Measurements from ENCODE around the gene MRPL51. TPM values are rescaled to one million over a fixed set of nuclear protein-coding genes. Genes with fewer than 3 reads are reported as not detected.
A peak's percentile ranks its signal among the peaks of the same experiment; 100 is the strongest.

The MRPL51 gene
- total RNA-seq, 2 experiments from 2014 or later, result 152 to 338 TPM

DNA sequence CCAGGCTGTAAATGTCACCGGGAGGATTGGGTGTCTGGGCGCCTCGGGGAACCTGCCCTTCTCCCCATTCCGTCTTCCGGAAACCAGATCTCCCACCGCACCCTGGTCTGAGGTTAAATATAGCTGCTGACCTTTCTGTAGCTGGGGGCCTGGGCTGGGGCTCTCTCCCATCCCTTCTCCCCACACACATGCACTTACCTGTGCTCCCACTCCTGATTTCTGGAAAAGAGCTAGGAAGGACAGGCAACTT lies 42.6 kb upstream of the MRPL51 start:
- Histone ChIP-seq H3K4me2 (ENCODE audit: low read length) (peak overlapping the region; percentile 93), H2AFZ (ENCODE audit: low read length) (no peak overlapping the region), H3K9me3 (ENCODE audit: low read length) (no peaks in the 10 kb centered on the region), H4K20me1 (ENCODE audit: insufficient read depth, low read length) (peaks cover 11% of the 10 kb centered on the region; the same call in 1 of the 2 replicates), H3K36me3 (ENCODE audit: insufficient read depth, low read length) (peaks cover 75% of the 10 kb centered on the region), H3K4me1 (ENCODE audit: insufficient read depth, low read length, poor library complexity, severe bottlenecking) (peaks cover 62% of the 10 kb centered on the region), H3K79me2 (ENCODE audit: insufficient read depth, low read depth, low read length) (peaks cover 43% of the 10 kb centered on the region), H3K9me2 (ENCODE audit: insufficient read depth, low read length) (no peaks in the 10 kb centered on the region), H3K27ac (ENCODE audit: low read depth, low read length, poor library complexity, severe bottlenecking) (peak overlapping the region; percentile 95), H3K4me3 (ENCODE audit: low read depth, low read length, poor library complexity, severe bottlenecking) (peak overlapping the region; percentile 93)
- TF ChIP-seq CTCF (conservative IDR thresholded peaks at IDR 0.05; ENCODE audit: low read length), result no peak
- TF ChIP-seq EZH2phosphoT487 (IDR thresholded peaks at IDR 0.05; ENCODE audit: borderline replicate concordance, low read depth, low read length), result no peak
- DNase-seq (ENCODE audit: low spot score), result no peak
- POLR2A ChIA-PET, result interaction anchor here (1.1 to 2.9 kb wide), 8 partner anchors 33 to 180 kb away, joined by 3 to 14 read pairs (median 4); partner anchors contain the start of genes NOP2, TAPBPL and VAMP1
- BruUV-seq (replicated peaks), result no TSS peak
- CTCF ChIA-PET (ENCODE audit: unreplicated experiment), result no interaction called here
- intact Hi-C loops (cut with micrococcal nuclease; ENCODE audit: unreplicated experiment), result loop anchor here (2.0 kb wide), 1 partner anchor 65 kb away; the partner anchor contains the start of gene VAMP1

- H3K4me1 ChIP-seq (ENCODE audit: insufficient read depth, low read length, poor library complexity, severe bottlenecking), result peaks cover 57% of the 10 kb centered on the region
- H3K79me2 ChIP-seq (ENCODE audit: insufficient read depth, low read depth, low read length), result peaks cover 43% of the 10 kb centered on the region
- no peaks in the 10 kb centered on the region for H3K9me2 ChIP-seq (ENCODE audit: insufficient read depth, low read length)
- no peak for TF ChIP-seq EZH2phosphoT487 (IDR thresholded peaks at IDR 0.05; ENCODE audit: borderline replicate concordance, low read depth, low read length)
- no peak for TF ChIP-seq CTCF (conservative IDR thresholded peaks at IDR 0.05; ENCODE audit: low read length)
- intact Hi-C loops (cut with micrococcal nuclease; ENCODE audit: unreplicated experiment), result loop anchor here (1.0 to 5.0 kb wide), 3 partner anchors 41 to 198 kb away; partner anchors contain the start of genes NCAPD2 and VAMP1
- no peak overlapping the region for H2AFZ ChIP-seq (ENCODE audit: low read length)
- peak overlapping the region; percentile 93 for H3K4me3 ChIP-seq (ENCODE audit: low read depth, low read length, poor library complexity, severe bottlenecking)
- peak; percentile 85 for DNase-seq (ENCODE audit: low spot score)
- H3K4me2 ChIP-seq (ENCODE audit: low read length), result peak overlapping the region; percentile 93
- no TSS peak for BruUV-seq (replicated peaks)
- peaks cover 80% of the 10 kb centered on the region for H3K36me3 ChIP-seq (ENCODE audit: insufficient read depth, low read length)
- peak overlapping the region; percentile 95 for H3K27ac ChIP-seq (ENCODE audit: low read depth, low read length, poor library complexity, severe bottlenecking)
- CTCF ChIA-PET (ENCODE audit: unreplicated experiment), result no interaction called here
- H4K20me1 ChIP-seq (ENCODE audit: insufficient read depth, low read length), result peaks cover 11% of the 10 kb centered on the region; the same call in 1 of the 2 replicates
- no peaks in the 10 kb centered on the region for H3K9me3 ChIP-seq (ENCODE audit: low read length)
- POLR2A ChIA-PET, result interaction anchor here (1.2 to 2.9 kb wide), 12 partner anchors 9 to 179 kb away, joined by 3 to 14 read pairs (median 5); partner anchors contain the start of genes TAPBPL and VAMP1
Measured at GRCh38 chr12:6534945-6535696, 42.1 kb upstream of the MRPL51 start.

GRCh38 chr12:6534695-6534944 lies 41.6 kb upstream of the MRPL51 start:
- no TSS peak for BruUV-seq (replicated peaks)
- no peaks in the 10 kb centered on the region for H3K9me3 ChIP-seq (ENCODE audit: low read length)
- CTCF ChIA-PET (ENCODE audit: unreplicated experiment), result no interaction called here
- H3K79me2 ChIP-seq (ENCODE audit: insufficient read depth, low read depth, low read length), result peaks cover 43% of the 10 kb centered on the region
- no peaks in the 10 kb centered on the region for H3K9me2 ChIP-seq (ENCODE audit: insufficient read depth, low read length)
- H3K4me1 ChIP-seq (ENCODE audit: insufficient read depth, low read length, poor library complexity, severe bottlenecking), result peaks cover 52% of the 10 kb centered on the region
- H4K20me1 ChIP-seq (ENCODE audit: insufficient read depth, low read length), result peaks cover 11% of the 10 kb centered on the region; the same call in 1 of the 2 replicates
- intact Hi-C loops (cut with micrococcal nuclease; ENCODE audit: unreplicated experiment), result loop anchor here (1.0 to 5.0 kb wide), 3 partner anchors 40 to 197 kb away; partner anchors contain the start of genes NCAPD2 and VAMP1
- peaks cover 80% of the 10 kb centered on the region for H3K36me3 ChIP-seq (ENCODE audit: insufficient read depth, low read length)
- peak overlapping the region; percentile 93 for H3K4me2 ChIP-seq (ENCODE audit: low read length)
- POLR2A ChIA-PET, result interaction anchor here (0.5 to 2.9 kb wide), 15 partner anchors 8 to 179 kb away, joined by 3 to 14 read pairs (median 5); partner anchors contain the start of genes TAPBPL and VAMP1
- TF ChIP-seq EZH2phosphoT487 (IDR thresholded peaks at IDR 0.05; ENCODE audit: borderline replicate concordance, low read depth, low read length) (no peak), CTCF (conservative IDR thresholded peaks at IDR 0.05; ENCODE audit: low read length) (no peak)
- no peak overlapping the region for H2AFZ ChIP-seq (ENCODE audit: low read length)
- peak overlapping the region; percentile 95 for H3K27ac ChIP-seq (ENCODE audit: low read depth, low read length, poor library complexity, severe bottlenecking)
- H3K4me3 ChIP-seq (ENCODE audit: low read depth, low read length, poor library complexity, severe bottlenecking), result peak overlapping the region; percentile 93
- DNase-seq (ENCODE audit: low spot score), result no peak

Data from OCI-LY7 (cell line).